ENCODE results near the gene DPYSL3. TPM values are rescaled to one million over a fixed set of nuclear protein-coding genes. Genes with fewer than 3 reads are reported as not detected.

The DPYSL3 gene
- total and polyA plus RNA-seq, 7 experiments from 2014 or later, result 0.08 to 1.2 (median 0.11) TPM; not detected in 4

- H3K4me1 Mint-ChIP-seq, result no peaks in the 10 kb centered on the region
- Histone ChIP-seq H3K36me3 (ENCODE audit: control insufficient read depth in 2 of 3, insufficient read depth in 3 of 3, low read length in 3 of 3) (no peaks in the 10 kb centered on the region), H3K27me3 (ENCODE audit: control insufficient read depth in 2 of 2, insufficient read depth in 2 of 2, low read length in 2 of 2) (no peaks in the 10 kb centered on the region), H3K9me3 (ENCODE audit: control insufficient read depth in 2 of 3, low read length in 3 of 3) (no peaks in the 10 kb centered on the region), H3K27ac (ENCODE audit: low read depth, low read length) (no peak overlapping the region), H3K4me1 (ENCODE audit: control insufficient read depth in 2 of 2, insufficient read depth in 2 of 2, low read length in 2 of 2) (no peaks in the 10 kb centered on the region), H3K4me3 (ENCODE audit: low read length) (no peak overlapping the region)
- ChIA-PET CTCF (no interaction called here), POLR2A (no interaction called here)
- peaks cover 0 to 9% (median 0%) of the 10 kb centered on the region in 5 donors for H3K27me3 Mint-ChIP-seq
- H3K36me3 Mint-ChIP-seq, result no peaks in the 10 kb centered on the region
- intact Hi-C loops (cut with micrococcal nuclease), result no loop called here
- ATAC-seq (no peak), DNase-seq (no peak)
- H3K9me3 Mint-ChIP-seq, result peaks cover 0 to 9% (median 2%) of the 10 kb centered on the region in 11 donors
- H3K27ac Mint-ChIP-seq, result no peak overlapping the region
- no peak overlapping the region for H3K4me3 Mint-ChIP-seq
Observed at GRCh38 chr5:147552897-147553296, 43.0 kb upstream of the DPYSL3 start.

GRCh38 chr5:147551677-147552076, 41.8 kb upstream of the DPYSL3 start:
- ChIA-PET CTCF (no interaction called here), POLR2A (no interaction called here)
- Mint-ChIP-seq H3K4me3 (no peak overlapping the region), H3K9me3 (peaks cover 0 to 11% (median 2%) of the 10 kb centered on the region in 11 donors), H3K27me3 (peaks cover 0 to 10% (median 0%) of the 10 kb centered on the region in 5 donors), H3K36me3 (no peaks in the 10 kb centered on the region), H3K4me1 (no peaks in the 10 kb centered on the region), H3K27ac (no peak overlapping the region)
- H3K27ac ChIP-seq (ENCODE audit: low read depth, low read length), result no peak overlapping the region
- no peaks in the 10 kb centered on the region for H3K27me3 ChIP-seq (ENCODE audit: control insufficient read depth in 2 of 2, insufficient read depth in 2 of 2, low read length in 2 of 2)
- no peak overlapping the region for H3K4me3 ChIP-seq (ENCODE audit: low read length)
- no peaks in the 10 kb centered on the region for H3K36me3 ChIP-seq (ENCODE audit: control insufficient read depth in 2 of 3, insufficient read depth in 3 of 3, low read length in 3 of 3)
- DNase-seq, result no peak
- H3K9me3 ChIP-seq (ENCODE audit: control insufficient read depth in 2 of 3, low read length in 3 of 3), result no peaks in the 10 kb centered on the region
- no peak for ATAC-seq
- intact Hi-C loops (cut with micrococcal nuclease), result no loop called here
- no peaks in the 10 kb centered on the region for H3K4me1 ChIP-seq (ENCODE audit: control insufficient read depth in 2 of 2, insufficient read depth in 2 of 2, low read length in 2 of 2)

- Mint-ChIP-seq H3K9me3 (peaks cover 0 to 7% (median 2%) of the 10 kb centered on the region in 11 donors), H3K27me3 (peaks cover 0 to 11% (median 5%) of the 10 kb centered on the region in 5 donors), H3K4me3 (no peak overlapping the region), H3K27ac (no peak overlapping the region), H3K4me1 (no peaks in the 10 kb centered on the region), H3K36me3 (peaks cover 0 to 3% (median 0%) of the 10 kb centered on the region in 5 donors)
- H3K27ac ChIP-seq (ENCODE audit: low read depth, low read length), result no peak overlapping the region
- ATAC-seq (no peak), DNase-seq (no peak)
- ChIA-PET CTCF (no interaction called here), POLR2A (no interaction called here)
- H3K4me3 ChIP-seq (ENCODE audit: low read length), result no peak overlapping the region
- H3K27me3 ChIP-seq (ENCODE audit: control insufficient read depth in 2 of 2, insufficient read depth in 2 of 2, low read length in 2 of 2), result no peaks in the 10 kb centered on the region
- no peaks in the 10 kb centered on the region for H3K36me3 ChIP-seq (ENCODE audit: control insufficient read depth in 2 of 3, insufficient read depth in 3 of 3, low read length in 3 of 3)
- H3K4me1 ChIP-seq (ENCODE audit: control insufficient read depth in 2 of 2, insufficient read depth in 2 of 2, low read length in 2 of 2), result no peaks in the 10 kb centered on the region
- no peaks in the 10 kb centered on the region for H3K9me3 ChIP-seq (ENCODE audit: control insufficient read depth in 2 of 3, low read length in 3 of 3)
- intact Hi-C loops (cut with micrococcal nuclease), result no loop called here
Observed at GRCh38 chr5:147547730-147548129, 37.9 kb upstream of the DPYSL3 start.

- Mint-ChIP-seq H3K27ac (no peak overlapping the region), H3K4me3 (no peak overlapping the region), H3K27me3 (peaks cover 0 to 11% (median 5%) of the 10 kb centered on the region in 5 donors), H3K36me3 (peaks cover 0 to 3% (median 0%) of the 10 kb centered on the region in 5 donors), H3K9me3 (peaks cover 0 to 8% (median 0%) of the 10 kb centered on the region in 11 donors), H3K4me1 (no peaks in the 10 kb centered on the region)
- Histone ChIP-seq H3K36me3 (ENCODE audit: control insufficient read depth in 2 of 3, insufficient read depth in 3 of 3, low read length in 3 of 3) (no peaks in the 10 kb centered on the region), H3K27me3 (ENCODE audit: control insufficient read depth in 2 of 2, insufficient read depth in 2 of 2, low read length in 2 of 2) (no peaks in the 10 kb centered on the region), H3K27ac (ENCODE audit: low read depth, low read length) (no peak overlapping the region), H3K9me3 (ENCODE audit: control insufficient read depth in 2 of 3, low read length in 3 of 3) (no peaks in the 10 kb centered on the region), H3K4me1 (ENCODE audit: control insufficient read depth in 2 of 2, insufficient read depth in 2 of 2, low read length in 2 of 2) (no peaks in the 10 kb centered on the region), H3K4me3 (ENCODE audit: low read length) (no peak overlapping the region)
- ATAC-seq (no peak), DNase-seq (no peak)
- intact Hi-C loops (cut with micrococcal nuclease), result no loop called here
- CTCF ChIA-PET, result no interaction called here
- POLR2A ChIA-PET, result no interaction called here
Observed at GRCh38 chr5:147544556-147544955, 34.7 kb upstream of the DPYSL3 start.

- Histone ChIP-seq H3K36me3 (ENCODE audit: control insufficient read depth in 2 of 3, insufficient read depth in 3 of 3, low read length in 3 of 3) (no peaks in the 10 kb centered on the region), H3K4me3 (ENCODE audit: low read length) (no peak overlapping the region), H3K27me3 (ENCODE audit: control insufficient read depth in 2 of 2, insufficient read depth in 2 of 2, low read length in 2 of 2) (no peaks in the 10 kb centered on the region), H3K4me1 (ENCODE audit: control insufficient read depth in 2 of 2, insufficient read depth in 2 of 2, low read length in 2 of 2) (no peaks in the 10 kb centered on the region), H3K27ac (ENCODE audit: low read depth, low read length) (no peak overlapping the region), H3K9me3 (ENCODE audit: control insufficient read depth in 2 of 3, low read length in 3 of 3) (no peaks in the 10 kb centered on the region)
- H3K4me3 Mint-ChIP-seq, result no peak overlapping the region
- intact Hi-C loops (cut with micrococcal nuclease), result no loop called here
- peaks cover 0 to 4% (median 0%) of the 10 kb centered on the region in 5 donors for H3K36me3 Mint-ChIP-seq
- peaks cover 0 to 7% (median 0%) of the 10 kb centered on the region in 5 donors for H3K27me3 Mint-ChIP-seq
- ATAC-seq (no peak), DNase-seq (no peak)
- H3K27ac Mint-ChIP-seq, result no peak overlapping the region
- ChIA-PET POLR2A (no interaction called here), CTCF (no interaction called here)
- H3K9me3 Mint-ChIP-seq, result peaks cover 0 to 8% (median 0%) of the 10 kb centered on the region in 11 donors
- no peaks in the 10 kb centered on the region for H3K4me1 Mint-ChIP-seq
Observed at GRCh38 chr5:147539053-147539452, 29.2 kb upstream of the DPYSL3 start.

GRCh38 chr5:147538236-147538635, 28.4 kb upstream of the DPYSL3 start:
- Histone ChIP-seq H3K9me3 (ENCODE audit: control insufficient read depth in 2 of 3, low read length in 3 of 3) (no peaks in the 10 kb centered on the region), H3K36me3 (ENCODE audit: control insufficient read depth in 2 of 3, insufficient read depth in 3 of 3, low read length in 3 of 3) (no peaks in the 10 kb centered on the region), H3K4me3 (ENCODE audit: low read length) (no peak overlapping the region), H3K27me3 (ENCODE audit: control insufficient read depth in 2 of 2, insufficient read depth in 2 of 2, low read length in 2 of 2) (no peaks in the 10 kb centered on the region), H3K4me1 (ENCODE audit: control insufficient read depth in 2 of 2, insufficient read depth in 2 of 2, low read length in 2 of 2) (no peaks in the 10 kb centered on the region), H3K27ac (ENCODE audit: low read depth, low read length) (no peak overlapping the region)
- H3K36me3 Mint-ChIP-seq, result peaks cover 0 to 4% (median 0%) of the 10 kb centered on the region in 5 donors
- intact Hi-C loops (cut with micrococcal nuclease), result no loop called here
- DNase-seq (no peak), ATAC-seq (no peak)
- peaks cover 0 to 7% (median 0%) of the 10 kb centered on the region in 5 donors for H3K27me3 Mint-ChIP-seq
- H3K4me1 Mint-ChIP-seq, result no peaks in the 10 kb centered on the region
- ChIA-PET POLR2A (no interaction called here), CTCF (no interaction called here)
- H3K4me3 Mint-ChIP-seq, result no peak overlapping the region
- H3K27ac Mint-ChIP-seq, result no peak overlapping the region
- peaks cover 0 to 8% (median 0%) of the 10 kb centered on the region in 11 donors for H3K9me3 Mint-ChIP-seq

GRCh38 chr5:147534172-147534951, 24.5 kb upstream of the DPYSL3 start:
- H3K9me3 ChIP-seq (ENCODE audit: control insufficient read depth in 2 of 3, low read length in 3 of 3), result no peaks in the 10 kb centered on the region
- no peak overlapping the region for H3K4me3 Mint-ChIP-seq
- no peaks in the 10 kb centered on the region for H3K4me1 ChIP-seq (ENCODE audit: control insufficient read depth in 2 of 2, insufficient read depth in 2 of 2, low read length in 2 of 2)
- no peaks in the 10 kb centered on the region for H3K4me1 Mint-ChIP-seq
- ATAC-seq, result no peak
- peaks cover 0 to 4% (median 0%) of the 10 kb centered on the region in 5 donors for H3K36me3 Mint-ChIP-seq
- no peaks in the 10 kb centered on the region for H3K36me3 ChIP-seq (ENCODE audit: control insufficient read depth in 2 of 3, insufficient read depth in 3 of 3, low read length in 3 of 3)
- DNase-seq, result no peak
- ChIA-PET POLR2A (no interaction called here), CTCF (no interaction called here)
- no peak overlapping the region for H3K27ac Mint-ChIP-seq
- no peak overlapping the region for H3K27ac ChIP-seq (ENCODE audit: low read depth, low read length)
- peaks cover 0 to 6% (median 2%) of the 10 kb centered on the region in 11 donors for H3K9me3 Mint-ChIP-seq
- H3K4me3 ChIP-seq (ENCODE audit: low read length), result no peak overlapping the region
- no peaks in the 10 kb centered on the region for H3K27me3 ChIP-seq (ENCODE audit: control insufficient read depth in 2 of 2, insufficient read depth in 2 of 2, low read length in 2 of 2)
- H3K27me3 Mint-ChIP-seq, result peaks cover 0 to 4% (median 0%) of the 10 kb centered on the region in 5 donors
- intact Hi-C loops (cut with micrococcal nuclease), result no loop called here

Data from naive thymus-derived CD4-positive, alpha-beta T cell (primary cell).